Measurements from ENCODE around the gene GNL2. TPM values are rescaled to one million over a fixed set of nuclear protein-coding genes. Genes with fewer than 3 reads are reported as not detected.
A peak's percentile ranks its signal among the peaks of the same experiment; 100 is the strongest.

The GNL2 gene
- total and polyA plus RNA-seq, 9 of the 15 experiments (the other 6 are each of a cell fraction or from before 2014, with no cell fraction given) = 156 to 371 (median 263) TPM

DNA sequence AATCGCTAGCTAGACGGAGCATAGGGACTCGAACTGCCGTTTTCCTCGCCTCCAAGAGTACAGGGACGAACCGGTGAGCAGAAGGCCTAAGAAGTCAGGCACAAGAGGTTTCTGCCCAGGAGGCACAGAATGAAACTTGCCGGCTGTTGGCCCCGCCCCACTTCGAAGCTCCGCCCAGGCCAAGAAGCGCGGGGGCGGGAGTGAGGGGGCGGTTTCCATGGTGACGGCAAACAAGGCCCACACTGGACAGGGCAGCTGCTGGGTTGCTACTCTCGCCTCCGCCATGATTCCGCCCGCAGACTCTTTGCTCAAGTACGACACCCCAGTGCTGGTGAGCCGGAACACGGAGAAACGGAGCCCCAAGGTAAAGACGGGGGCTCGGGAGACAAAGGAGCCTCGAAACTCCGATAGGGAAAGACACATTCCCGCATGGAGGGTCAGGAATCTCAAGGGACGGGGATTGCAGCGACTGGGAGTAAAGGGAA, 39.0 kb downstream of the GNL2 start, which contains the start of gene DNALI1 (continued):
- no peak for TF ChIP-seq RB1 (IDR thresholded peaks at IDR 0.05; ENCODE audit: low read depth)
- TF ChIP-seq ZNF707 (CRISPR knock-in tag; conservative IDR thresholded peaks at IDR 0.05) = no peak
- no peak for TF ChIP-seq SIN3B (IDR thresholded peaks at IDR 0.05; ENCODE audit: low read depth)
- no peak for TF ChIP-seq PPARD (CRISPR knock-in tag; IDR thresholded peaks at IDR 0.05)
- no peak for TF ChIP-seq STAG1 (CRISPR knock-in tag; IDR thresholded peaks at IDR 0.05; ENCODE audit: borderline replicate concordance)
- TF ChIP-seq, protein P1, sequence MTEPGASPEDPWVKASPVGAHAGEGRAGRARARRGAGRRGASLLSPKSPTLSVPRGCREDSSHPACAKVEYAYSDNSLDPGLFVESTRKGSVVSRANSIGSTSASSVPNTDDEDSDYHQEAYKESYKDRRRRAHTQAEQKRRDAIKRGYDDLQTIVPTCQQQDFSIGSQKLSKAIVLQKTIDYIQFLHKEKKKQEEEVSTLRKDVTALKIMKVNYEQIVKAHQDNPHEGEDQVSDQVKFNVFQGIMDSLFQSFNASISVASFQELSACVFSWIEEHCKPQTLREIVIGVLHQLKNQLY (CRISPR knock-in tag; conservative IDR thresholded peaks at IDR 0.05) = no peak
- TF ChIP-seq EGR1 (conservative IDR thresholded peaks at IDR 0.05) = peak; percentile 100
- TF ChIP-seq, protein P2, sequence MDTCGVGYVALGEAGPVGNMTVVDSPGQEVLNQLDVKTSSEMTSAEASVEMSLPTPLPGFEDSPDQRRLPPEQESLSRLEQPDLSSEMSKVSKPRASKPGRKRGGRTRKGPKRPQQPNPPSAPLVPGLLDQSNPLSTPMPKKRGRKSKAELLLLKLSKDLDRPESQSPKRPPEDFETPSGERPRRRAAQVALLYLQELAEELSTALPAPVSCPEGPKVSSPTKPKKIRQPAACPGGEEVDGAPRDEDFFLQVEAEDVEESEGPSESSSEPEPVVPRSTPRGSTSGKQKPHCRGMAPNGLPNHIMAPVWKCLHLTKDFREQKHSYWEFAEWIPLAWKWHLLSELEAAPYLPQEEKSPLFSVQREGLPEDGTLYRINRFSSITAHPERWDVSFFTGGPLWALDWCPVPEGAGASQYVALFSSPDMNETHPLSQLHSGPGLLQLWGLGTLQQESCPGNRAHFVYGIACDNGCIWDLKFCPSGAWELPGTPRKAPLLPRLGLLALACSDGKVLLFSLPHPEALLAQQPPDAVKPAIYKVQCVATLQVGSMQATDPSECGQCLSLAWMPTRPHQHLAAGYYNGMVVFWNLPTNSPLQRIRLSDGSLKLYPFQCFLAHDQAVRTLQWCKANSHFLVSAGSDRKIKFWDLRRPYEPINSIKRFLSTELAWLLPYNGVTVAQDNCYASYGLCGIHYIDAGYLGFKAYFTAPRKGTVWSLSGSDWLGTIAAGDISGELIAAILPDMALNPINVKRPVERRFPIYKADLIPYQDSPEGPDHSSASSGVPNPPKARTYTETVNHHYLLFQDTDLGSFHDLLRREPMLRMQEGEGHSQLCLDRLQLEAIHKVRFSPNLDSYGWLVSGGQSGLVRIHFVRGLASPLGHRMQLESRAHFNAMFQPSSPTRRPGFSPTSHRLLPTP (IDR thresholded peaks at IDR 0.05; ENCODE audit: borderline replicate concordance, extremely low read depth, insufficient read length) = no peak
- TF ChIP-seq POLR2B (IDR thresholded peaks at IDR 0.05; ENCODE audit: low read depth, partially characterized antibody) = peak; percentile 52
- TF ChIP-seq U2AF1 (optimal IDR thresholded peaks at IDR 0.05; ENCODE audit: low read depth, low read length) = no peak
- TF ChIP-seq, protein P3, sequence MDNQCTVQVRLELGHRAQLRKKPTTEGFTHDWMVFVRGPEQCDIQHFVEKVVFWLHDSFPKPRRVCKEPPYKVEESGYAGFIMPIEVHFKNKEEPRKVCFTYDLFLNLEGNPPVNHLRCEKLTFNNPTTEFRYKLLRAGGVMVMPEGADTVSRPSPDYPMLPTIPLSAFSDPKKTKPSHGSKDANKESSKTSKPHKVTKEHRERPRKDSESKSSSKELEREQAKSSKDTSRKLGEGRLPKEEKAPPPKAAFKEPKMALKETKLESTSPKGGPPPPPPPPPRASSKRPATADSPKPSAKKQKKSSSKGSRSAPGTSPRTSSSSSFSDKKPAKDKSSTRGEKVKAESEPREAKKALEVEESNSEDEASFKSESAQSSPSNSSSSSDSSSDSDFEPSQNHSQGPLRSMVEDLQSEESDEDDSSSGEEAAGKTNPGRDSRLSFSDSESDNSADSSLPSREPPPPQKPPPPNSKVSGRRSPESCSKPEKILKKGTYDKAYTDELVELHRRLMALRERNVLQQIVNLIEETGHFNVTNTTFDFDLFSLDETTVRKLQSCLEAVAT (IDR thresholded peaks at IDR 0.05) = 0 out of 4 replicates have a peak, but pooled peaks of 1 of the 2 experiments have one; percentile 32
- no peak for TF ChIP-seq ZNF212 (CRISPR knock-in tag; IDR thresholded peaks at IDR 0.05)
- TF ChIP-seq NR1H2 (CRISPR knock-in tag; IDR thresholded peaks at IDR 0.05) = no peak
- TF ChIP-seq ZNF24 (IDR thresholded peaks at IDR 0.05) = no peak
- TF ChIP-seq, protein P4, sequence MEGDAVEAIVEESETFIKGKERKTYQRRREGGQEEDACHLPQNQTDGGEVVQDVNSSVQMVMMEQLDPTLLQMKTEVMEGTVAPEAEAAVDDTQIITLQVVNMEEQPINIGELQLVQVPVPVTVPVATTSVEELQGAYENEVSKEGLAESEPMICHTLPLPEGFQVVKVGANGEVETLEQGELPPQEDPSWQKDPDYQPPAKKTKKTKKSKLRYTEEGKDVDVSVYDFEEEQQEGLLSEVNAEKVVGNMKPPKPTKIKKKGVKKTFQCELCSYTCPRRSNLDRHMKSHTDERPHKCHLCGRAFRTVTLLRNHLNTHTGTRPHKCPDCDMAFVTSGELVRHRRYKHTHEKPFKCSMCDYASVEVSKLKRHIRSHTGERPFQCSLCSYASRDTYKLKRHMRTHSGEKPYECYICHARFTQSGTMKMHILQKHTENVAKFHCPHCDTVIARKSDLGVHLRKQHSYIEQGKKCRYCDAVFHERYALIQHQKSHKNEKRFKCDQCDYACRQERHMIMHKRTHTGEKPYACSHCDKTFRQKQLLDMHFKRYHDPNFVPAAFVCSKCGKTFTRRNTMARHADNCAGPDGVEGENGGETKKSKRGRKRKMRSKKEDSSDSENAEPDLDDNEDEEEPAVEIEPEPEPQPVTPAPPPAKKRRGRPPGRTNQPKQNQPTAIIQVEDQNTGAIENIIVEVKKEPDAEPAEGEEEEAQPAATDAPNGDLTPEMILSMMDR (IDR thresholded peaks at IDR 0.05 in 2 of 3, conservative IDR thresholded peaks at IDR 0.05 in 1 of 3; ENCODE audit: insufficient read depth in 2 of 3, low read depth in 1 of 3, low read length in 3 of 3) = no peak
- peak; percentile 25; the same call in 1 of the 2 replicates for TF ChIP-seq HCFC1 (IDR thresholded peaks at IDR 0.05; ENCODE audit: low read depth, low read length)
- no peak; the same call in 1 of the 2 replicates for TF ChIP-seq ZFX (CRISPR knock-in tag; IDR thresholded peaks at IDR 0.05)
- TF ChIP-seq, protein P5, sequence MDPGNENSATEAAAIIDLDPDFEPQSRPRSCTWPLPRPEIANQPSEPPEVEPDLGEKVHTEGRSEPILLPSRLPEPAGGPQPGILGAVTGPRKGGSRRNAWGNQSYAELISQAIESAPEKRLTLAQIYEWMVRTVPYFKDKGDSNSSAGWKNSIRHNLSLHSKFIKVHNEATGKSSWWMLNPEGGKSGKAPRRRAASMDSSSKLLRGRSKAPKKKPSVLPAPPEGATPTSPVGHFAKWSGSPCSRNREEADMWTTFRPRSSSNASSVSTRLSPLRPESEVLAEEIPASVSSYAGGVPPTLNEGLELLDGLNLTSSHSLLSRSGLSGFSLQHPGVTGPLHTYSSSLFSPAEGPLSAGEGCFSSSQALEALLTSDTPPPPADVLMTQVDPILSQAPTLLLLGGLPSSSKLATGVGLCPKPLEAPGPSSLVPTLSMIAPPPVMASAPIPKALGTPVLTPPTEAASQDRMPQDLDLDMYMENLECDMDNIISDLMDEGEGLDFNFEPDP (CRISPR knock-in tag; IDR thresholded peaks at IDR 0.05) = no peak
- TF ChIP-seq MED1 (CRISPR knock-in tag; IDR thresholded peaks at IDR 0.05; ENCODE audit: borderline replicate concordance) = no peak
- TF ChIP-seq TAF1 (IDR thresholded peaks at IDR 0.05; ENCODE audit: control insufficient read depth, extremely low read depth, insufficient read depth, low read length, severe bottlenecking) = peak; percentile 28
- 0 out of 2 replicates have a peak, but pooled peaks have one; percentile 6 for TF ChIP-seq SOX6 (IDR thresholded peaks at IDR 0.05)
